EL (cell line): ENCODE measurements around the gene CDK18.

Experiments used
- DNase-seq: peaks from one replicate; pipeline ENCODE4 v3.0.0-alpha.2; 2016

CDK18 gene

DNA sequence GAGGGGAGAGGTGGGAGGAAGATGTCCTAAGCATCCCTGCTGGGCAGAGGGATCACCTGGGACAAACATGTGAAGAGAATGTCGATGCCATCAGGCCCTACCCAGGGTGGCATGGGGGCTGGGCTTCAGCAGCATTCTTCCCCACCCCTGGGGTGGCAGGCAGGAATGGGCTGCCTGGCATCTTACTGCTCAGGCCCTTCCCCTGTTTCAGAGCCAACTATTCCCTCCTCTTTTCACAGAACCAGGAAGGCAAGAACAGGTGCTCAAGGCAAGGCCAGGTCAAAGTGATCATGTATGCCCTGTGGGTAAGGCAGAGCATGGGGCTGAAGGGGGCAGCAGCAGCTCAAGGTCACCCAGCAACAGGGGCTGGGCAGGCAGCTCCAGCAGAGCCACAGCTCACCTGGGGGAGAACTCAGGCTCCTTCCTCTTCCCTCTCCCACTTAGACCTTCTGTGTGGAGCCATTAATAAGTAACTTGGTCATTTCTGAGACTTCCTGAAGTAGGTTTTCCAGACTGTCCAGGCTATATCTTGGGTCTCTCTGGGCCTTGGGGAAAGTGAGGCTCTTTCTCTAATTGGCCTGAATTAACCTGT is 70.9 kb downstream of the CDK18 start:
- DNase-seq = no peak

DNA sequence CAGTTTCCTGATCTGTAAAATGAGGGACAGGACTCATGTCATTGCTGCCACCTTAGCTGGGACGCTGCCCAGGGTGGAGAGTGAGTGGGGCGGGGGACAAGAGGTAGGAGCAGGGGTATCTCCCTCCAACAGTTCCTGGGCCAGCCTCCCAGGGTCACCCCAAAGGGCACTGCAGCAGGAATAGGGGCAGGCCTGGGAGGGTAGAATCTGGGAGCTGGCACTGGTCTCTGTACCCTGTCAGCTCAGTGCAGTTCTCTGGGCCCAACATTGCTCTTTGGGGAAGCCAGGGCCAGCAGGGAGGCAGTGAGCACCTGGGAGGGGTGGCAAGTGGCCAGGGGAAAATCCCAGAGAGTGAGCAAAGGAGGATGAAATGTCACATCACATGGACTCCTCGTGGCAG is 71.5 kb downstream of the CDK18 start:
- no peak for DNase-seq

DNA sequence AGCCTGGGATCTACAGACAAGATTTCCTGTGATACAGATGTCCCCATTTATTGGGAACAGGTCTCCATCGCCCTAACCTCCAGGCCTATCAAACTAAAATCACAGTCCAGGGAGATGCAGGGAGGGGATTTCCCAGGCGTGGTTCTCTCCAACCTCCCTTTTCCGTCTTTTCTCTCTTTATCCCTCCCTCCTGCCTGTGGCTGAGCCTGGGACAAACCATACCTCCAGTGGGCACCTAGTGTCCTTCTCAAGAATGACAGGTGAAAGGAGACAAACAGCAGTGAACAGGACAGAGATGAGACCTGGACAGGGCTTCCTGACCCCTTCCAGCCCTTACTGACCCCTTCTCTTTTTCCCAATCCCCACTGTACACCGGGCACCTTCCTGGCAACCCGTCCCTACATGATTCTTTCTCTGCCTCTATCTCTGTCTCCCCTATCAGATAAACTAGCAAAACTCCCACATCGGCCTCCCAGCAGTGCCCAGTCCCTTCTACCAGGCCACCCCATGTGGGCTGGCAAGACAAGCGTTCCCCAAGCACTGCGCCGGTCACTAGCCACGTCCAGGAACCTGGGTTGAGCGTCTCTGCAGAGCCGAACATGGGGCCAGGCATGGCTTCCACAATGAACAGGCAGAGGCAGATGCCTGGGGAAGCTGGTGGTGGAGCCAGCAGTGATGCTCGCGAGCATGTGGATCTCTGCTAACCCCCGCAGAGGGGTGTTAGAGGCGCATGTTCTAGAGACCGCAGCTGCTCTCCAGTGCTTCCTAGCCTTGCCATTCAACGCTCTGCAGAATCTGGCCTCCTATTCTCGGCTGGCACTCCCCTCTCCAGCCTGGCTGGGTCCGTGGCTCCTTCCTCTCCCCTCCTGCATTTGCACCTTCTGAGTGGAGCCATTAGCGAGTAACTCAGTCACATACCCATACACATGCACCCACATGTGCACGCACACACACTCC is 72.6 kb downstream of the CDK18 start:
- DNase-seq = no peak

DNA sequence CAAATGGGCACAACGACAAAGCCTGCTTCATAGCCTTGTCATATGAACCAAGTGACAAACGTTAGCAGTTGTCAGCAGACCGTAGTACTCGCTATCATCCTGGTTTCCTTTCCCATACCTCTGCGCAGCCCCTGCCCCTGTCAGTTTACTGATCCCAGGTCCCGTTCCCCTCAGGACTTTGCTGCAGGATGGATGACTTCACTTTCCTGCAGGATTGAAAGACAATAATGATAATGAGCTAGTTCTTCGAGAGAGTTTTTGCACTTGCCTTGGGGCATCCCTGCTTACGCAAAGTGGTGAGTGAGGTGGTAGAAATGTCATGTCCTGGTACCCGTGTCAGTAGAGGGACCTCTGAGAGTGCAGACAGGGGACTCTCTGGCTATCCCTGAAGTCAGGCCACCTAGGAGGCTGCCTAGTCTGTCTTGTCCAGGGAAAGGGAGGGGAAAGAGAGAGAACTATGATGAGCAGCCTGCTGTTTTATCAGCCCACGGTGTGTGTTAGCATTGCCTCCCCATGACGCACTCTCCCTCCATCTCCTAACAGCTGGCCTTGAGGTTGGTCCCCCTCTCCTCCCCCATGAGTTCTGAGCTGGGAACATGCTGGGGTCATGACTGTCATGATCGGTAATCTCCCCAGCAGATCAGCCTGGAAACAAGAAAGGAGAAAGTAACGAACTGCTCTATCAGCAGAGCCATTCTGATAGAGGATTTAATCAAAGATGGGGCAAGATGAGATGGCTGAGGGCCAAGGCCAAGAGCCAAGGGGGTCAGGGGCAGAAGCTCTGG is 73.6 kb downstream of the CDK18 start:
- no peak for DNase-seq

DNA sequence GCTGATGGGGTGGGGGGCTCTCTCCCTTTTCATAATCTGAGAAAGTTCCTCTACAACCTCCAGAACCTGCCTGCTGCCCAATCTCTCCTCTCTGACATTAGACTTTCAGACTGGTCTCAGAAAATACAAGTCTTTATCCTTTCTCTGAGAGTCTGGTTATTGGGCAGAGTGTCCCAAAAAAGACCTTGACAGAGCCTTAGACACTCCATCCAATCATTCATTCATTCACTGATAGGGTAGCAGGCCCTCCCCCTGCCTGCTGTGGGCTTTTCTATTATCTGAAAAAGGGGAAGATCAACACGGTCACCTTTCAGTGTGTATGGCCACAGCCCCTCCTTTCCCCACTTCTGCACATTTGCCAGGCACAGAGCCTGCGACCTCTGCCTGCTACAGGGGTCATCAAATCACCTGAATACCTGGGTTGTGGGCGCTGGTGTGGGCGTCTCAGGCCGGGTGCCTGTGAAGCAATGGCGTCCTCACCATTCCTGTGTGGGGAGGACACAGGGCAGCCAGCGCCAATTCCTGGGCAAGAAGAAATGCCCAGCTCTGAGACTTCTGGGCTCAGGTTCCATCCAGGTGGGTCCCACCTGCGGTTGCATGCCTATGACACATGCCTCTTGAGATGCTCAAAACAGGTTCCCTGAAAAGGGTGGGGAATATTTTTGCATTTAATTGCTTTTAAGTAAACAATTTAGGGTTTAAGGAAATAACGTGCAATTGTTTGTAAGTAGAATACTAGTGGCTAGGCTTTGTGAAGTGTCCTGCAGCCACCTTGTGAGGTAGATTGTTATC is 74.5 kb downstream of the CDK18 start:
- no peak for DNase-seq

DNA sequence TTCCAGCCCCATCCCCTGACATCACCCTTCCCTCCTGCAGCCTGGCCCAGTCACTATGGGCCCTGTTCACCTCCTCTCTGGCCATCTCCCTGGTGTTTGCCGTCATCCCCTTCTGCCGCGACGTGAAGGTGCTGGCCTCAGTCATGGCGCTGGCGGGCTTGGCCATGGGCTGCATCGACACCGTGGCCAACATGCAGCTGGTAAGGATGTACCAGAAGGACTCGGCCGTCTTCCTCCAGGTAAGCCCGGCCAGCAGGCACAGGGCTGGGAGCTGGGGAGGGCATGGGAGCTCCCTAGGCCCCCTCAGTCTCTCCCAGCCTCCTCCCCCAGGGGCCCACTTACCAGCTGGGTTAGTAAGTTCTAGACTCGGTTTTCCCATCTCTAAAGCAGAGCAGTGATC is 75.2 kb downstream of the CDK18 start:
- DNase-seq = no peak

DNA sequence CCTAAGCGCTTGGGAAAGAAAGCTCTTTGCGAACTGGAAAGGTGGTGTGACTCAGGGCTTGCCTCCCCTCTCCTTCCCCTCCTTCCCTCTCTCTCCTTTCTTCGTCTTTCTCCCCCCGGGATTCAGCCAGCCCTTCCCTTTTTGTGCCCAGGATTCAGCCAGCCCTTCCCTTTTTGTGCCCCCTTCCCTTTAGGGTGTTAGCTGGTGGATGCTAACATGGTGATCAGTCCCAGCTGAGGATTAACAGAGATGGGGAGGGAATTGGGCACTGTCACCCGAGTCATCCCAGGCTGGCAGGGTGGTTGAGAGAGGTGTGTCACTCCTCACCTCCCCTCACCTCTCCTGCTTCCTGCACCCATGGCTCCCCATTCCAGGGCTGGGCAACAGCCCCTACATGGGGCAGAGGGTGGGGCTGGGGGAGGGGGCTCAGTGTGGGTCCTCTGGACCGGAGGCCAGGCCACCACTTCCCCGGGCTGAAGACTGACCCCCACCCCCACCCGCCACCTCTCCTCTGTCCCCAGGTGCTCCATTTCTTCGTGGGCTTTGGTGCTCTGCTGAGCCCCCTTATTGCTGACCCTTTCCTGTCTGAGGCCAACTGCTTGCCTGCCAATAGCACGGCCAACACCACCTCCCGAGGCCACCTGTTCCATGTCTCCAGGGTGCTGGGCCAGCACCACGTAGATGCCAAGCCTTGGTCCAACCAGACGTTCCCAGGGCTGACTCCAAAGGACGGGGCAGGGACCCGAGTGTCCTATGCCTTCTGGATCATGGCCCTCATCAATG is 75.9 kb downstream of the CDK18 start:
- DNase-seq = no peak

DNA sequence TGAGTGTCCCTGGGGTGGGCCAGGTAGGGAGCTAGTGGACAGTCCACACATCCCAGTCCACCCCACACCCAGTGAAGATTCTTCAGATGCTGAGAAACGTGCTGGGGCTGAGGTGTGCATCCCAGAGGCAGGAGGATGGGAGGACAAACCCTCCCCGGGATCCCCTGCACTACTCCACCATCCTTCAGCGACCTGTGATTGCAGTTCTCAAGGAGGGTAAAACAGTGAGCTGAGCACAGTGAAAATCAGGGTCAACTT is 76.4 kb downstream of the CDK18 start:
- DNase-seq = no peak

DNA sequence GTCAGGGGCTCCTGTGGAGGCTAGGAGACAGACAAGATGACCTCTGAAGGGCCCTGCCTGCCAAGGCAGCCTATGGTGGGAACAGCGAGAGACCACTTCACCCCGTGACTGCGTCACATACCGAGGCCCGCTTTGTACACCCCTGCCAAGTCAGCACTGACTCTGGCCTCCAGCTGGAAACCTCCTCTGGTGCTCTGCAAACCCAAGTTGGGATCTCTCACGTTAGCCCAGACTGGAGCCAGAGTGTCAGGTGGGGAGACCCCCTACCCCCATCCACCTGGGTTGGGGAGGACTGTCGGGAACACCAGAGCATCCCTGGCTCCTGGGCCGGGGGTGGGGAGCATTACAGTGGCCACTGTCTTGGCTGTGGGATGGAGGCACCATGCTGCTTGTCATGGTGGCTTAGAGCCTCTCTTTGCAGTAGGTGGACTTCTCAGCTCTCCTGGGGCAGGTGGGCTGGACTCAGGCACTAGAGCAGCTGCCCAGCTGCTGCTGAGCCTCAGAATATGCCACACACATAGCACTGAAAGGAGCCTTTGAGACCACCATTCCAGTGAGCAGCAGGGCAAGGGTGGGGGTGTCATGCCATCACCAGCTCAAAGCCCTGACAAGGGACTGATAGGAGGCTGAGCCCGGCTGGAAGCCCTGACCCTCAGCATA is 77.0 kb downstream of the CDK18 start:
- no peak for DNase-seq

DNA sequence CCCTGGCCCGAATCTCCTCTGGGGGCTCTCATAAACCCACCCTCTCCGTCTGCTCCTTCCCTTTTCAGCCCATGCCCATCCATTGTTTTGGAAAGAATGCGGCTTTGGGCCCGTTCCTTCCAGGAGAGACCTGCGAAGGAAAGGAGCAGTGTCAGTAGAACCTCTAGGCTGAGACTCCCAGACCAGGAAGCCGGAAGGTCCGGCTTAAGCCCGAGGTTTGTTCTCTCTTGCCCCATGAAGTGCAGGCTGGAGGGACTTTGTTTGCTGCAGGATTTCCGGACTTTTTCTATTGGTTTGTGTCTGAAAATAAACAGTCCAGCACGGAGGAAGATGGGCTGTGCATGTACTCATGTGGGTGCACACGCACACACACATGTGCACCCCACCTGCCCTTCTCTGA is 77.6 kb downstream of the CDK18 start:
- no peak for DNase-seq
